ACC112 (cell line): ENCODE data around the gene CSRP2.
A peak's percentile ranks its signal among the peaks of the same experiment; 100 is the strongest.

Experiments used
- H2AFZ ChIP-seq: fragments of 200-600 bp; sonication (generic); one replicate; pipeline ENCODE4 v1.6.0; 2017; ENCODE audit warnings: antibody characterized with exemption, low read length; ENCODE audit not compliant: unreplicated experiment
- H3K27ac ChIP-seq: fragments of 200-600 bp; sonication (generic); 2 replicates; pipeline ENCODE4 v1.5.1; 2014; ENCODE audit warnings: low read depth, mild to moderate bottlenecking, antibody characterized with exemption, low read length, moderate library complexity
- H3K27me3 ChIP-seq: fragments of 200-600 bp; sonication (generic); 2 replicates; pipeline ENCODE4 v1.6.1; 2014; ENCODE audit warnings: mild to moderate bottlenecking, antibody characterized with exemption, low read length, moderate library complexity, mixed read lengths; ENCODE audit not compliant: insufficient read depth
- H3K36me3 ChIP-seq: fragments of 200-600 bp; sonication (generic); 2 replicates; pipeline ENCODE4 v1.6.1; 2016; ENCODE audit warnings: mild to moderate bottlenecking, antibody characterized with exemption, low read length, moderate library complexity, mixed read lengths; ENCODE audit not compliant: insufficient read depth
- H3K4me1 ChIP-seq: fragments of 200-600 bp; sonication (generic); one replicate; pipeline ENCODE4 v1.6.1; 2016; ENCODE audit warnings: low read length, mixed read lengths; ENCODE audit not compliant: insufficient read depth, unreplicated experiment, control insufficient read depth
- H3K4me3 ChIP-seq: fragments of 200-600 bp; sonication (generic); 2 replicates; pipeline ENCODE4 v1.5.1; 2014; ENCODE audit warnings: mild to moderate bottlenecking, low read depth, low read length
- H3K79me2 ChIP-seq: fragments of 200-600 bp; sonication (generic); one replicate; pipeline ENCODE4 v1.6.0; 2016; ENCODE audit warnings: low read length; ENCODE audit not compliant: control insufficient read depth, unreplicated experiment, insufficient read depth

CSRP2 gene

GRCh38 chr12:76915361-76916169 lies 36.7 kb upstream of the CSRP2 start:
- Histone ChIP-seq H3K4me1 (peaks cover 5% of the 10 kb centered on the region), H3K27ac (no peak overlapping the region), H3K27me3 (peaks cover 3% of the 10 kb centered on the region; the same call in 1 of the 2 replicates), H3K79me2 (no peaks in the 10 kb centered on the region), H2AFZ (peak overlapping the region; percentile 26), H3K36me3 (no peaks in the 10 kb centered on the region), H3K4me3 (peak overlapping the region; percentile 26; the same call in 1 of the 2 replicates)

- H2AFZ ChIP-seq, result no peak overlapping the region
- peaks cover 5% of the 10 kb centered on the region for H3K4me1 ChIP-seq
- no peak overlapping the region for H3K27ac ChIP-seq
- no peaks in the 10 kb centered on the region for H3K79me2 ChIP-seq
- H3K36me3 ChIP-seq, result no peaks in the 10 kb centered on the region
- H3K27me3 ChIP-seq, result peaks cover 4% of the 10 kb centered on the region; the same call in 1 of the 2 replicates
- H3K4me3 ChIP-seq, result no peak overlapping the region
These were observed 35.5 kb upstream of the CSRP2 start for GRCh38 chr12:76914102-76914859.

- Histone ChIP-seq H3K4me3 (no peak overlapping the region), H3K27me3 (peaks cover 4% of the 10 kb centered on the region; the same call in 1 of the 2 replicates), H2AFZ (no peak overlapping the region), H3K79me2 (no peaks in the 10 kb centered on the region), H3K36me3 (no peaks in the 10 kb centered on the region), H3K27ac (no peak overlapping the region), H3K4me1 (no peaks in the 10 kb centered on the region)
These were observed 30.5 kb upstream of the CSRP2 start for GRCh38 chr12:76909290-76909689.

- Histone ChIP-seq H3K4me3 (no peak overlapping the region), H3K4me1 (no peaks in the 10 kb centered on the region), H3K27me3 (peaks cover 4% of the 10 kb centered on the region; the same call in 1 of the 2 replicates), H3K36me3 (no peaks in the 10 kb centered on the region), H3K79me2 (no peaks in the 10 kb centered on the region), H3K27ac (no peak overlapping the region), H2AFZ (no peak overlapping the region)
These were observed 29.6 kb upstream of the CSRP2 start for GRCh38 chr12:76908303-76909017.

- H3K4me1 ChIP-seq, result no peaks in the 10 kb centered on the region
- no peak overlapping the region for H3K4me3 ChIP-seq
- no peaks in the 10 kb centered on the region for H3K36me3 ChIP-seq
- H3K79me2 ChIP-seq, result no peaks in the 10 kb centered on the region
- H2AFZ ChIP-seq, result no peak overlapping the region
- no peak overlapping the region for H3K27ac ChIP-seq
- H3K27me3 ChIP-seq, result no peaks in the 10 kb centered on the region
These were observed 23.0 kb upstream of the CSRP2 start for GRCh38 chr12:76901628-76902380.

- Histone ChIP-seq H3K79me2 (no peaks in the 10 kb centered on the region), H3K27me3 (no peaks in the 10 kb centered on the region), H2AFZ (no peak overlapping the region), H3K4me3 (no peak overlapping the region), H3K27ac (no peak overlapping the region), H3K36me3 (no peaks in the 10 kb centered on the region), H3K4me1 (no peaks in the 10 kb centered on the region)
These were observed 20.7 kb upstream of the CSRP2 start for GRCh38 chr12:76899522-76899921.

GRCh38 chr12:76898442-76898841 lies 19.6 kb upstream of the CSRP2 start:
- Histone ChIP-seq H3K27me3 (no peaks in the 10 kb centered on the region), H3K27ac (no peak overlapping the region), H3K79me2 (no peaks in the 10 kb centered on the region), H3K36me3 (no peaks in the 10 kb centered on the region), H3K4me3 (no peak overlapping the region), H2AFZ (no peak overlapping the region), H3K4me1 (no peaks in the 10 kb centered on the region)

GRCh38 chr12:76896274-76896673 lies 17.5 kb upstream of the CSRP2 start:
- H3K79me2 ChIP-seq, result no peaks in the 10 kb centered on the region
- H3K4me3 ChIP-seq, result no peak overlapping the region
- no peaks in the 10 kb centered on the region for H3K36me3 ChIP-seq
- H3K27ac ChIP-seq, result no peak overlapping the region
- H2AFZ ChIP-seq, result no peak overlapping the region
- H3K4me1 ChIP-seq, result no peaks in the 10 kb centered on the region
- H3K27me3 ChIP-seq, result peaks cover 10% of the 10 kb centered on the region

- no peaks in the 10 kb centered on the region for H3K4me1 ChIP-seq
- H3K27ac ChIP-seq, result no peak overlapping the region
- peaks cover 15% of the 10 kb centered on the region for H3K27me3 ChIP-seq
- no peaks in the 10 kb centered on the region for H3K79me2 ChIP-seq
- no peak overlapping the region for H2AFZ ChIP-seq
- no peaks in the 10 kb centered on the region for H3K36me3 ChIP-seq
- no peak overlapping the region for H3K4me3 ChIP-seq
These were observed 17.0 kb upstream of the CSRP2 start for GRCh38 chr12:76895796-76896195.

GRCh38 chr12:76891609-76892008 lies 12.8 kb upstream of the CSRP2 start:
- H3K4me1 ChIP-seq, result no peaks in the 10 kb centered on the region
- peaks cover 24% of the 10 kb centered on the region for H3K27me3 ChIP-seq
- H3K36me3 ChIP-seq, result no peaks in the 10 kb centered on the region
- no peaks in the 10 kb centered on the region for H3K79me2 ChIP-seq
- no peak overlapping the region for H2AFZ ChIP-seq
- H3K27ac ChIP-seq, result no peak overlapping the region
- no peak overlapping the region for H3K4me3 ChIP-seq
